GM19239 (cell line): ENCODE measurements around the gene AVPR1B.
"Not testable (repeated sequence)": the region's sequence is repeated elsewhere in the genome, so short reads cannot be mapped to it uniquely, and the experiment has no call there.

Experiments
- DNase-seq: peaks from one replicate; pipeline ENCODE4 v3.0.0; 2011; ENCODE audit warnings: low spot score; ENCODE audit not compliant: insufficient read length
- FAIRE-seq: peaks from 2 replicates; lab custom pipeline; 2011; peaks lifted over from hg19 to GRCh38; lab: Jason Lieb, UNC

The AVPR1B gene

DNA sequence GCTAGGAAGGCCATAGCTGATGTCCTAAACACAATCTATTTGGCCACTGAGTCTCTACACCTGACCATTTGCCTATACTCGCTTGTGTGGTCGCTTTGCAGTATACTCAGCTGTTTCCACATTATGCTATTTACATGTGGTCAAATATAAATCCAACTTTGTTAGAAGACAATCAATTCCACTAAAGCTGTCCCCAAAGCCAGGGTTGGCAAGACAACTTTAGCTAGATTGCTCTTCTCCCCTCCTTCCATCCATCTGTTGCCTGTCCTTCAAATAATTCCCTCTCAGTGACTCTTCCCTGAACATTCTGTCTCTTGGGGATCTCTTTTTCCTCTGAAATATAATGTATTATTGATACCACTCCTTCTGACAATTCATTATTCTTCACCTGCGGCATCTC lies 30.1 kb downstream of the AVPR1B start:
- FAIRE-seq: no peak
- DNase-seq: no peak

DNA sequence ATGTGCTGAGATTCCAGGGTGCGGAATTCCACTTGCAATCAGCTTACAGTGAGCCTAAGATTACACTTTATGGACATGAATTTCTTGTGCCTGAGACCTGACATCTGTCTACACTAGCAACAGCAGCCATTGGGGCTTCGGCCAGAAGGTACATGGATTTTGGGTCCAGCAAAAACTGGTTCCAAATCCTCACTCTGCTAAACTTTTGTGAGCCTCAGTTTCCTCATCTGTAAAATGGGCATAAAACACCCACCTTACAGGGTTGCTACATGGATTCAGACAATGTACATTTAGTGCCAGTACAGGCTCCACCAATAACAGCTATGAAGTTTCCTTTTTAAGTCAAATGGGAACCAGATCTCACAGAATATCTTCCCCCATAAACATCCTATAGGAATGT lies 33.4 kb downstream of the AVPR1B start:
- no peak for DNase-seq
- no peak for FAIRE-seq

DNA sequence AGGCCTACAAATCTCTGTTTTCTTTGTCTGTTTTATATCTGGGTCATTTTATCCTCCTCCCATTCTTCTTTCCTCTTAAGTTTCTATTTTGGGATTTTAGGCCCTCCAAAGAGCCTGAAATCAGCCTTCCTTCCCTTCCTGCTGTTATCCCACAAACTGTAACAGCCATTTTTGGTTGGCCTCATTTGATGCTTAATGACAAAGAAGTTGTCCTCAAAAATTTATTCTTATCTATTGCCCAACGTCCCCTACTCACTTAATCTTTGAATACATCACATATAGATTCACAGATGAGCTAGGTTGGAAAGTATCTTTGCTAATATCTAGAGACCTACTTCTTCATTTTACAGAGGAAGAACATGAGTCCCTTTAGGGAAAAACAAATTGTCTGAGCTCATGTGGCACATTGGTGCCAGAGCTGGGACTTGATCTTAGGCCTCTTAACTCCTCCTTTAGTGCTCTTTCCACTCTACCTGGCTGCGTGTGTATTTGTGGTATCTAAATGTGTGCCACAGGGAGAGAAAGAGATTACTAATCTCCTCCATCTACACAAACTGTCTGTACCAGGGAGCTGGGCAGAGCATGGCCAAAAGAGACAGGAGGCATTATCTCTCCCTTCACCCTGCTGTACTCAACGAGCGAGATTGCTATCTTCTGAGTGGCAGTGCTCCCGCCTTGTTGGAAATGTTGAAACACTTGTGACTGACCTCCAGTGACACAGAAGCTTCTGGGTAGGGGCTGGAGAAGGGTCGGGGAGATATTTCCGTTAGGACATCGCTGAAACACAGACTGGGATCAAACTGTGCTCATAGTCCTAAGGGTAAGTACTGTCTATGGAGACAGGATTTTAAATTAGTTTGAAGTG lies 34.1 kb downstream of the AVPR1B start:
- no peak for DNase-seq
- no peak for FAIRE-seq

DNA sequence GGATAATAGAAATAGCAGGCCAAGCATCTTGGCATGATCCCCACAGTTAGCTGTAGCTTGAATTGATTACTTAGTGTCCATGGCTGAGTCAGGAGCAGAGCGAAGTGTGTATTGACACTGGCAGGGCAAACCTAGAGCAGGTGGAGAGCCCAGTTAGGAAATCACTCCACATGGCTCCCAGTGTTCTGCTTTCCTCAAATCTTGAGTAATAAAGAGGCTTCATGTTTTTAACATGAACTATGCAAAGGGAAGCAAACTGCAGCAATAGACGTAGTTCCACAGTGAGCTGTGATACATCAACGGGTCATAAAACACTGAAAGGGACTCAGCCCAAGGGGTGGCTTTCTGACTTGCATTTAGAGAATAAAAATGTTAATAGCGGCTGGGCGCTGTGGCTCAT lies 35.3 kb downstream of the AVPR1B start:
- FAIRE-seq (no peak), DNase-seq (no peak)

DNA sequence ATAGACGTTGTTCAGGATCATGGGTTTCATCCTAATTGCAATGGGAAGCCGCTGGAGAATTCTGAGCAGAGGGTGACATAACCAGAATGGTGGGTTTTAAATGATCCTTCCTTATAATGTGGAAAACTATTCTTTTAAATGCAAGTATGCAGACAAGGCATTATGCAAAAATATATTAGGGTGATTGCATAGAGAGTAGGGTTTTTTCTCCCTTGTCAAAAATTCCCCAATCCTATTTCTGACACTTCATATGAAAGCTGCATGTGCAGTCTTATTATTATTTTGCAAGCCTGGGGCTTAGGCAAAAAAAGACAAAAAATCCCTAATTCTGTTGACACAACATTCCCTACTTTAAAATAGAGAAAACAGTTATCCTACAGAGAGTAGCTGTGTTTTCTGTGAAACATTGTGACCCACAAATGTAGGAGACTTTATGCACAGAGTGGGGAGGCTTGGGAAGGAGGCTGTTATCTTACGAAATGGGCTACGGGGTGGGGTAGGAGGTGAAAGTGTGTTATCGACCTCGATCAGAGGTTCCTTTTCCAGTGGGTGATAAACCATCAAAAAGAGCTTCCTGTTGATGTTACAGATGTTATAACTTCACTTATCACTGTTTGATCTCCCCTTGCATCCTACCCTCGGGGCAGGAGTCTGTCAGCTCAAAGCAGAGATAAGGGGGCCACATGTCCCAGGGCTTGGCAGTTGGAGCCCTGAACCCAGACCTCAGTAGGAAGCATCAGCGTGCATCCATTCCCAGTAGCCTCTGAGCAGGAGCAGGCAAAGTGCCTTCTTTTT lies 37.0 kb downstream of the AVPR1B start:
- no peak for FAIRE-seq
- no peak for DNase-seq

DNA sequence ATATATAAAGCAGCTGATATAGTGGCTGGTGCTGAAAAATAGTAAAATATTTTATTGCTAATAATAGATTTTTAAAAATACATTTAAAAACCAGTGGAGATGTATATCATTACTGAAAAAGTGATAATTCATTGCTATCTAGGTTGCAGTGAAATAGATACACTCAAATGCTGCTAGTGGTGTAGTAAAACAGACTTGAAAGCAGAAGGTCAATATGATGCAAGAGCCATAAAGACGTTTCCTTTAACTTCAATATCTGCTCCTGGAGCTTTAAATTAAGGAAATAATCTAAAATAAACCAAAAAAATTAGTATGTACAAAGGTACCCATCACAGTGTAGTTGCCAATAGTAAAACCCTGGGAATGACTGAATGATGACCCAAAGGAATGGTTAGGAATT lies 38.1 kb downstream of the AVPR1B start:
- no peak for FAIRE-seq
- no peak for DNase-seq

DNA sequence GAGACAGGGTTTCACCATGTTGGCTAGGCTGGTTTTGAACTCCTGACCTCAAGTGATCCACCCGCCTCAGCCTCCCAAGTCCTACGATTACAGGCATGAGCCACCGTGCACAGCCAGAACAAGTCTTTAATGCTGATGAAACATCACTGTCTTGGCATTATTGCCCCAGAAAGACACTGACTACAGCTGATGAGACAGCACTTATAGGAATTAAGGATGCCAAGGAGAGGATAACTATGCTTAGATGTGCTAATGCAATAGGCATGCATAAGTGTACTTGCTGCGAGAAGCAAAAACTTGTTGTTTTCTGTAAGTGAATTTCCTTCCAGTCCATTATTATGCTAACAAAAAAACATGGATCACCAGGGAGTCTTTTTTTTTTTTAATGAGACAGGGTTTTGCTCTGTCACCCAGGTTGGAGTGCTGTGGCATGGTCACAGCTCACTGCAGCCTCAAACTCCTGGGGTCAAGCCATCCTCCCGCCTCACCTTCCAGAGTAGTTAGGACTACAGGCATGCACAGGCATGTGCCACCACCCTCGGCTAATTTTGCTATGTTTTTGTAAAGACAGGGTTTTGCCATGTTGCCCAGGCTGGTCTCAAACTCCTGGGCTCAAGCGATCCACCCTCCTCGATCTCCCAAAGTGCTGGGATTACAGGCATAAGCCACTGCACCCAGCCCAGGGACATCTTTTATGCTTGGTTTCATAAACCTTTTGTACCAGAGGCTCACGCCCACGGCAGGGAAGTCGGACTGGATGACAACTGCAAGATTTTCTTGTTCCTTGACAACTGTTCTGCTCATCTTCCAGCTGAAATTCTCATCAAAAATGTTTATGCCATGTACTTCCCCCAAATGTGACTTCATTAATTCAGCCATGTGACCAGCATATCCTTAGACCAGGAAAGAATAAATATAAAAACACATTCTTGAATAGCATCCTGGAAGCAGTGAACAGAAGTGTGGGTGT lies 41.1 kb downstream of the AVPR1B start:
- DNase-seq (no peak), FAIRE-seq (no peak)

DNA sequence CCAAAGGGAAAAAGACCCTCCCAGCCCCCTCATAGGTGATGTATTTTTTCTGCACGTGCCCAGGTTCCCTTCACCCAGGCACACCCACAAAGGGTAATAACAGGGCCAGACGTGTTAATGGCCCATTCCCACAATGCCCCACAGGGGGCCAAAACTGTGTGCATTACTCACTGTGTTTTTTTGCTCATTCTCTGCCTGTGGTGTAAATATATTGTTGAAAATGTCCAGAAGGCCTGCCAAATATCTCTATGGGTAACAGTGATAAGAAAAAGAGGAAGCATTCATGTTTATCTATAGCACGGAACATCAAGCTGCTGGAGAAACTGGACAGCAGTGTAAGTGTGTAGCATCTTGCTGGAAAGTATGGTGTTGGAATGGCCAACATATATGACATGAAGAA lies 42.3 kb downstream of the AVPR1B start:
- FAIRE-seq (no peak), DNase-seq (no peak)

DNA sequence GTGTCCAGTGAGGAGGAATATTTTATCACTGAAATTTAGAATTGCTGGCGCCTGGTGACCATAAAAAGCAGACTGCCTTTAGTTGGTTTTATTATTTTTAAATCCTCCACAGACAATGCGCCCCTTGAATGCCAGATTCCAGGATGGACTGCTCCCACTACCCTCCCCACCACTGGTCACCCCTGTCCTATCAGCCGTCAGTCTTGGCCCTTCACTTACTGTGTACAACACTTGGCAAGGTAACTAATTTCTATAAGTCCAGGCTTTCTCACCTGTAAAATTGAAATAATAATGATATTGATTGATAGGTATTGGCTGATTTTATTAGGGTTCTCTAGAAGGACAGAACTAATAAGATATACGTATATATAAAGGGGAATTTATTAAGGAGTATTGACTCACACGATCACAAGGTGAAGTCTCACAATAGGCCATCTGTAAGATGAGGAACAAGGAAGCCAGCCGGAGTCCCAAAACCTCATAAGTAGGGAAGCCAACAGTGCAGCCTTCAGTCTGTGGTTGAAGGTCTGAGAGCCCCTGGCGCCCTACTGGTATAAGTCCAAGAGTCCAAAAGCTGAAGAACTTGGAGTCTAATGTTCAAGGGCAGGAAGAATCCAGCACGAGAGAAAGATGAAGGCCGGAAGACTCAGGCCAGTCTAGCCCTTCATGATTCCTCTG lies 46.4 kb downstream of the AVPR1B start:
- FAIRE-seq: no peak
- DNase-seq: no peak

DNA sequence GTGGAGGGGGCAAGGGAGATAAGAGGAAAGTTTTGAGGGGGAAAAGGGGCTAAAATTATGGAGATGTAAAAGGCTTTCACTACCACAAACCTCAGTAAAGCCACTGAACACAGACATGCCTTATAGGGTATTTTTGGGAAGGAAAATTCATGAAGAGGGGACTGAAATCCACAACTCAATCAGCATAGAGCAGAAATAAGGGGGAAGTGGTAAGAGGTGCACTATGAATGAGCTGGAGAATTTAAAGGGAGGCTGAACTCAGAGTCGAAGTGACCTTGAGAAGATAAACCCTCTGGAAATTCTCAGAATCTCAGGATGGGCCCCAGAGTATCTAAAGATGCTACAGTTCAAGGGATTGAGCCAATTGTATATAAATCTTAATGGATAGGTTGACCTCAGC lies 48.9 kb downstream of the AVPR1B start:
- no peak for FAIRE-seq
- no peak for DNase-seq

DNA sequence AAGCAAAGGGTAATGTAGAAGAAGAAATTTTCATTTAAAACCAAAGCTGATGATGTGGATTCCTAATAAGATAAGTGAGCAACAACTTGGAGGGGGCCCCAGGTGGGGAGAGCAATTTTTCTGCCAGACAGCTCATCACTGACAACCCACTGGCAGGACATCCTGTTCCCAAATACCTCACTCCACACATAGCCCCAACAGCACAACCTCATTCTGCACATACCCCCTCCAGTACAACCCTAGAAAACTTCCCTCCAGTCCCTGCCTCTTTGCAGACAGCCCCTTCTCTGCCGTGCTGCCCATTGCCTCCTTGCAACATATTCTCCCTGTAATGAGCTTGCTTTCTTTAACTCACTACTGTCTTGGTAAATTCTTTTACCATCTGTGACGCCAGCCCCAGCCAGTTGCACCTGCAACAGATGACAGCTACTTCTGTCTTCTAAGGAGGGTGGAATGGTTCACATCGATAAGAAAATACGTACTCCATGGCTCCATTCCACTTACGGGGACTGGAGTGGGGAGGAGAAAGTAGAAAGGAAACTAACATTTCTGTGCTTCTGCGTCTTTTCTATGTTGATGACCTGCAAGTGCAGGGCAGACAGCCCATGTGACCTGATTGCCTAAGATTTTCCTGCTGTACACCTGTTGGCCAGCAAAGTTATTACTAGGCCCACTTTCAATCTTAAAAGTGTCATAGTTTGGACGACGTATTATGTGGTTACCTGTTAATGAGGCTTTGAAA lies 49.5 kb downstream of the AVPR1B start:
- no peak for FAIRE-seq

DNA sequence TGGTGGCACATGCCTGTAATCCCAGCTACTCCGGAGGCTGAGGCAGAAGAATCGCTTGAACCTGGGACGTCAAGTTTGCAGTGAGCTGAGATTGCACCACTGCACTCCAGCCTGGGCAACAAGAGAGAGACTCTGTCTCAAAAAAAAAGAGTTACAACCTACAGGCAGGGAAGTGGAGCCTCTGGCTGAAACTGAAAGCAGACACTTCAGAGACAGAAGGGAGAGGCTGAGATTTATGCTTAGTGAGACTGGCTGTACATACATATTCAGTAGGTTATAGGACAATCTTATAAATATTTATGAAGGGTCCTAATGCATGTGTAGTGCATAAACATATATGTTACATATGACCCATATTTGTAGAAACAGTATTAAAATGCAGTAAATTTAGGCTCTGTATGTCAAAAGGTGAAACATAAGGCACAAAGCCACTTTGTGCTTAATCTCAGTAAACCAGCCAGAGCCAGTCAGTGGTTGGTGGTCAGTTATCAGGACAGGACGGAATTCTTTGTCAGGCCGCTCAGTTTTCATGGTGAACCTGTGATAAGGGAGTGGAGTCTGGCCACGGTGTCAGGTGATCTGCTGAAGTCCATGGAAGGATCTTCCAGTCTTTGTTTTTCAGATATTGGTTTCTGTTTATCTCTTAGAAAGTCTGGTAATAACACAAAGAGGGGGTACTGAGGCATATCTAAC lies 50.6 kb downstream of the AVPR1B start:
- DNase-seq (peak; percentile 48), FAIRE-seq (peak; percentile 64)

More for the DNA sequence above, 49.5 kb downstream of the AVPR1B start:
- DNase-seq: no peak

DNA sequence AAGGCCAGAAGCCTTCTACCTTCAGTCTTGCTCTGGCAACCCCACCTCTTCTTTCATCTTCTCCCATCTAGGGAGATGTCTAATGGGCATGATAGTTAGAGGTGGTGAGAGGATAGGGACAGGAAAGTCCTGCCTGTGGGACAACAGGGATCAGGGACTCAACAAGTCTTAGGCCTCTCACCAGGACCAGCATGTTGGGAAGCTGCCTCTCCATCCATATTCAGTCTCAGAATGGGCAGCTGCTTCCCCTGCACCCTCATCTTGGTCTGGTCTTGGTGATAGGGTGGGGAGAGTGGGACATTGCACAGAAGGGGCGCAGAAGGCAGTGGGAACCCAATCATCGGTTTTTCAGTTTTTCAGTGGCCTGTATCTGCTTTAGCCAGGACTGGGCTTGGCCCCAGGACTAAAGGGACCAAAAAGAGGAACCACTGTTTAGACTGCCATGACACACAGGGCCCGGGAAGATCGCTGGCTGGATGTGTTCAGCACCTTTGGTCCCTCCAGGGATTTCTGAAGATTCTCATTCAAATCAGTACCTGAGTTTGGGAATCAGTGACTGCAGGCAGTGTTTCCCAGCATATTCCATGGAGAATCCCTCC lies 51.5 kb downstream of the AVPR1B start:
- DNase-seq (no peak), FAIRE-seq (no peak)

DNA sequence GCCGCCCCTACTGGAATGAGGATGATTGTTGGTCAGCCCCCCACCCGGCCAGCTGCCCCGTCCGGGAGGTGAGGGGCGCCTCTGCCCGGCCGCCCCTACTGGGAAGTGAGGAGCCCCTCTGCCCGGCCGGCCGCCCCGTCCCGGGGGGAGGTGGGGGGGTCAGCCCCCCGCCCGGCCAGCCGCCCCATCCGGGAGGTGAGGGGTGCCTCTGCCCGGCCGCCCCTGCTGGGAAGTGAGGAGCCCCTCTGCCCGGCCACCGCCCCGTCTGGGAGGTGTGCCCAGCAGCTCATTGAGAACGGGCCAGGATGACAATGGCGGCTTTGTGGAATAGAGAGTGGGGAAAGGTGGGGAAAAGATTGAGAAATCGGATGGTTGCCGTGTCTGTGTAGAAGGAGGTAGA lies 52.7 kb downstream of the AVPR1B start:
- DNase-seq, FAIRE-seq: not testable (repeated sequence)

DNA sequence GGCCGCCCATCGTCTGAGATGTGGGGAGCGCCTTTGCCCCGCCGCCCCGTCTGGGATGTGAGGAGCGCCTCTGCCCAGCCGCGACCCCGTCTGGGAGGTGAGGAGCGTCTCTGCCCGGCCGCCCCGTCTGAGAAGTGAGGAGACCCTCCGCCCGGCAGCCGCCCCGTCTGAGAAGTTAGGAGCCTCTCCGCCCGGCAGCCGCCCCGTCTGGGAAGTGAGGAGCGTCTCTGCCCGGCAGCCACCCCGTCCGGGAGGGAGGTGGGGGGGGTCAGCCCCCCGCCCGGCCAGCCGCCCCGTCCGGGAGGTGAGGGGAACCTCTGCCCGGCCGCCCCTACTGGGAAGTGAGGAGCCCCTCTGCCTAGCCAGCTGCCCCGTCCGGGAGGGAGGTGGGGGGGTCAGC lies 53.2 kb downstream of the AVPR1B start:
- DNase-seq, FAIRE-seq: not testable (repeated sequence)

DNA sequence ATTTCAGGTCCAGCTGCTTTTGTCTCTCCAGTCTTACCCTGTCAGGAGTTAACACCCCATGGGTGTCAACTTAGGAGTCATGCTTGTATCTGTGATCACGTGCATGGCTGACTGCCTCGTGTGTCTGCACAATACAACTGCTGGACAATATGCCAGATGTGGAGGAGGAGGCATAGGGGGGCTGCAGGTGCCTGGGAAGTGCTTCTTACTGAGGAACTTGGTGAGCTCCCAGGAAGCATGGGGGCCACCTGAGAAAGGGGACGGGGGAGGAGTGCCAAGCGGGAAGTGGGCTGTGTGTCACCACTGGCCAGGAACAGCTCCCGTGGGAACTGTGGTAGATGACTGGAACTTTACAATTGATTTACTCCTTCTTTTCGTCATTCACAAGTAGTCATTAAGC lies 54.7 kb downstream of the AVPR1B start:
- DNase-seq (no peak), FAIRE-seq (no peak)

DNA sequence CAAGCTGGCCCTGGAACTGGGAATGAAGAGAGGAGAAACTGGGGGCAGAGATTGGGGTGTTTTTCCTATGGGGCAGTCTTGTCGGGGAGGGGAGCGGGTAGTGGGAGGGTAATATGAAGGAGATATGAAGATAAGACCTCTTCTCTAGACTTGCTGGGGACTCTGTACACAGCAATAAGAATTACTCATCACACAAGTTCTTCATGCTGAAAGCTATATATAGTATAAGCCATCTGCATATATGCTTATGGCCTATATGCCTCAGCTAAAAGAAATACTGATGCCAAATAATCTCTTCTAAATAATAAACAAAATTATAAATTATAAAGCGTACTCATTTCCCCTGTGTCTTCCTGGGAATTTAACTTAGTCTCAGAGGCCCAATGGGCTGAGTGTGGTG lies 56.3 kb downstream of the AVPR1B start:
- DNase-seq: no peak
- no peak for FAIRE-seq
